Activated CD4-positive, alpha-beta T cell treated with anti-CD3 and anti-CD28 coated beads for 1 hour (primary cell): ENCODE measurements around the gene GRM4.

ENCODE experiments used
- DNase-seq: peaks from one replicate; pipeline ENCODE4 v3.0.0-alpha.2; 2020

GRM4 gene

GRCh38 chr6:33975661-33976436, 170.0 kb downstream of the GRM4 start:
- no peak for DNase-seq

- no peak for DNase-seq
Observed at GRCh38 chr6:33974471-33974870, 171.4 kb downstream of the GRM4 start.

- DNase-seq = no peak
Observed at GRCh38 chr6:33974030-33974429, 171.9 kb downstream of the GRM4 start.

- no peak for DNase-seq
Observed at GRCh38 chr6:33971580-33971979, 174.3 kb downstream of the GRM4 start.
